Kidney (tissue), 14 donors: ENCODE data around the gene CPM. TPM values are rescaled to one million over a fixed set of nuclear protein-coding genes. Genes with fewer than 3 reads are reported as not detected.

Experiments used
- DNase-seq, 5 donors: peaks; one replicate each; pipeline ENCODE4 v3.0.0-alpha.2; 2013 to 2020
- FAIRE-seq: peaks from 2 replicates; lab custom pipeline; 2012; peaks lifted over from hg19 to GRCh38; lab: Jason Lieb, UNC
- H3K27ac ChIP-seq, 2 donors: one replicate each; pipeline ENCODE4 v1.7.0; 2013; ENCODE audit warnings: low read depth in 2 of 2, low read length in 2 of 2, inconsistent platforms in 1 of 2
- H3K27me3 ChIP-seq: one replicate; pipeline ENCODE4 v1.7.1; 2013; ENCODE audit warnings: low read length, inconsistent platforms; ENCODE audit not compliant: control insufficient read depth, insufficient read depth
- H3K36me3 ChIP-seq, 3 donors: one replicate each; pipeline versions ENCODE4 v1.7.0 to v1.7.1; 2013; ENCODE audit warnings: low read length in 3 of 3, control low read depth in 1 of 3, inconsistent platforms in 1 of 3; ENCODE audit not compliant: insufficient read depth in 3 of 3, control insufficient read depth in 2 of 3
- H3K4me1 ChIP-seq, 3 donors: one replicate each; pipeline versions ENCODE4 v1.7.0 to v1.7.1; 2013; ENCODE audit warnings: low read length in 3 of 3, inconsistent platforms in 1 of 3, low read depth in 1 of 3; ENCODE audit not compliant: control insufficient read depth in 2 of 3, insufficient read depth in 2 of 3
- H3K4me3 ChIP-seq, 3 donors: one replicate each; pipeline versions ENCODE4 v1.7.0 to v1.8.1; 2013; ENCODE audit warnings: low read length in 3 of 3, control low read depth in 1 of 3, inconsistent platforms in 1 of 3
- H3K9ac ChIP-seq, 3 donors: one replicate each; pipeline versions ENCODE4 v1.7.0 to v1.7.1; 2013; ENCODE audit warnings: low read length in 3 of 3, control low read depth in 1 of 3, inconsistent platforms in 1 of 3
- H3K9me3 ChIP-seq, 3 donors: one replicate each; pipeline versions ENCODE4 v1.7.0 to v1.7.1; 2013; ENCODE audit warnings: low read length in 3 of 3, control low read depth in 1 of 3, inconsistent platforms in 1 of 3; ENCODE audit not compliant: control insufficient read depth in 2 of 3, insufficient read depth in 1 of 3
- CTCF ChIP-seq: IDR thresholded peaks from 3 replicates; pipeline ENCODE4 v1.5.1; 2012; ENCODE audit warnings: mild to moderate bottlenecking, moderate library complexity, borderline replicate concordance; ENCODE audit not compliant: insufficient read depth; ENCODE audit errors: extremely low read depth
- intact Hi-C: fragments of 100-400 bp; cut with DNase I; formaldehyde crosslinking; loops from one replicate; pipeline ENCODE4 v1.11.1; 2022
- polyA plus RNA-seq: library from polyadenylated mRNA; stranded (reverse); fragments of 350-450 nt; fragmentation: Illumina TruSeq; extraction: RNeasy Lipid Tissue Mini Kit (QIAGEN cat#74804); gene quantifications from one replicate; pipeline ENCODE4 v1.2.3, GENCODE V29; 2014; ENCODE audit warnings: low read depth, low replicate concordance; ENCODE audit not compliant: insufficient read depth
- total RNA-seq: library from RNA; stranded (reverse); fragmentation: NEBNext Ultra II Directional; extraction: Animal tissue kit (Norgen Biotek cat#: 25700); gene quantifications from one replicate; pipeline ENCODE4 v1.2.1, GENCODE V29; 2021
- donor health status: control.
- donor health status: control.
- donor health status: control.
- donor health status: control.
- donor health status: control.
- donor health status: DM: yes; HTN: yes; CAD: no.
- donor health status: Normal renal cell carcinoma (clear cell type).

Gene CPM
- total and polyA plus RNA-seq, 2 donors from 2014 or later = 35.7 to 144 TPM

DNA sequence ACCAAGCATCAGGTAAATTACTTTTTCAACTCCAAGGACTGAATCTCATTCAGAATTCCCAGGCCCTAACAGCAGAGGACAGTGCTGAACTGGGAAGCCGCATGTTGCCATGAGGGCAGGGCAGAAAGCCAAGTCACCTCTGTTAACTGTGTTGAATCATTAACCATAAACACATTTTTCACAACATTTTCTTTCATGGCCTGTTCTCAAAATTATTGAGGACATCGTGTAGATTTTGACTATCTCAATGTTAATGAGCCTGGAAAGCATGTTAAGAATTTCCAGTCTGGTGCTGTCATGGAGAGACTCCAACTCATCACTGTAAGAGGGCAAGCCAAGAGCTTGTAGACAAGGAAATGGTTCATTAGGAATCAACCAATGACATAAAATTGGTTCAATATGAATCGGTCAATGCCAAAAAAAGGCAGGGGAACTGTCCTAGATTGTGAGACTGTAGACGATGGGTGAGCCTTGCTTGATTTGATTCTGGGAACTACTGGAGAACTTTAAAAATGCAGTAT is 33.7 kb downstream of the CPM start:
- H3K4me1 ChIP-seq = peaks cover 3 to 40% (median 15%) of the 10 kb centered on the region in 3 donors
- no peaks in the 10 kb centered on the region for H3K9me3 ChIP-seq
- peak in 3 of 5 donors; percentile 33 to 75 (median 63) for DNase-seq
- H3K27me3 ChIP-seq = no peaks in the 10 kb centered on the region
- H3K36me3 ChIP-seq = peaks cover 0 to 4% (median 0%) of the 10 kb centered on the region in 3 donors
- peak; percentile 93 for FAIRE-seq
- H3K4me3 ChIP-seq = no peak overlapping the region
- no peak overlapping the region for H3K9ac ChIP-seq
- intact Hi-C loops = no loop called here
- TF ChIP-seq CTCF = peak; percentile 79
- H3K27ac ChIP-seq = no peak overlapping the region

GRCh38 chr12:68896881-68897540 is 36.0 kb downstream of the CPM start:
- no peak for FAIRE-seq
- Histone ChIP-seq H3K36me3 (peaks cover 0 to 4% (median 0%) of the 10 kb centered on the region in 3 donors), H3K9me3 (no peaks in the 10 kb centered on the region), H3K27me3 (no peaks in the 10 kb centered on the region), H3K4me1 (peaks cover 3 to 37% (median 15%) of the 10 kb centered on the region in 3 donors), H3K4me3 (peak overlapping the region in 1 of 3 donors; percentile 8), H3K9ac (no peak overlapping the region), H3K27ac (peak overlapping the region in 1 of 2 donors; percentile 45)
- peak in 2 of 5 donors; percentile 67 to 79 for DNase-seq
- intact Hi-C loops = no loop called here
- TF ChIP-seq CTCF = no peak

DNA sequence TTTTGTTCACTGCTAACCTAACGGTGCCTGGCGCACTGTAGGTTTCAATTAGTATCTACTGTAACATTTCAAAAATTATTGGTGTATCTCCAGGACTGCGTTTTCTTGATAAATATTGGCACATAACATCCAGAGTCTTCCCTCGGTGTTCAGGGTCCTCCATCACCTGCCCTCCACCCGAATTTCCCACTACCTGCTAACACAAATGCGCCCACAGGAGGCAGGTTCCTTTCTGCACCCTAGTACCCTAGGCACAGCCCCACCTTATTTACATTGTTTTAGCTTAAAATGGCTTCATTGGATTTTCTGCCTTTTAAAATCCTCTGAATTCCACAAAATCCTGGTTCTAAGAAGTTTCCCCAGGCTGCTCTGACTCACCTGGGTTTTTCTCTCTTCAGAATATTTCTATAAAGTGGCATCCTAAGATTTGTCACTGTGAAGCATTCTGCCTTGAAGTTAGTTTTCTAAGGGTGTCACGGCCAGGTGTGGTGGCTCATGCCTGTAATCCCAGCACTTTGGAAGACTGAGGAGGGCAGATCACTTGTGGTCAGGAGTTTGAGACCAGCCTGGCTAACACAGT is 38.6 kb downstream of the CPM start:
- intact Hi-C loops = no loop called here
- FAIRE-seq (no peak), DNase-seq (no peak)
- Histone ChIP-seq H3K36me3 (peaks cover 0 to 4% (median 0%) of the 10 kb centered on the region in 3 donors), H3K9me3 (no peaks in the 10 kb centered on the region), H3K4me1 (peaks cover 3 to 22% (median 14%) of the 10 kb centered on the region in 3 donors), H3K9ac (no peak overlapping the region), H3K4me3 (no peak overlapping the region), H3K27me3 (no peaks in the 10 kb centered on the region), H3K27ac (no peak overlapping the region)
- no peak for TF ChIP-seq CTCF
